Upper lobe of right lung (tissue), 1 donor: ENCODE results near the gene ZNF236. TPM values are rescaled to one million over a fixed set of nuclear protein-coding genes. Genes with fewer than 3 reads are reported as not detected.
A peak's percentile ranks its signal among the peaks of the same experiment; 100 is the strongest.

Source experiments
- ATAC-seq: fragments of 200-7000 bp; cut with Tn5 transposase; one replicate; pipeline ENCODE4 v1.9.1; 2020; ENCODE audit warnings: mild to moderate bottlenecking, moderate library complexity
- DNase-seq: peaks from one replicate; pipeline ENCODE4 v3.0.0-alpha.2; 2020
- H3K27ac ChIP-seq: fragments of 200-600 bp; one replicate; pipeline ENCODE4 v1.8.0; 2022
- H3K27me3 ChIP-seq: fragments of 200-600 bp; one replicate; pipeline ENCODE4 v1.8.0; 2022; ENCODE audit warnings: mild to moderate bottlenecking
- H3K36me3 ChIP-seq: fragments of 200-600 bp; one replicate; pipeline ENCODE4 v1.8.0; 2022
- H3K4me1 ChIP-seq: fragments of 200-600 bp; one replicate; pipeline ENCODE4 v1.8.0; 2022
- H3K4me3 ChIP-seq: fragments of 200-600 bp; one replicate; pipeline ENCODE4 v1.8.0; 2022; ENCODE audit warnings: mild to moderate bottlenecking
- H3K9me3 ChIP-seq: fragments of 200-600 bp; one replicate; pipeline ENCODE4 v1.8.0; 2022
- CTCF ChIP-seq: fragments of 200-600 bp; IDR thresholded peaks from one replicate; pipeline ENCODE4 v1.8.0; 2022; ENCODE audit warnings: antibody characterized with exemption
- intact Hi-C: fragments of 100-400 bp; cut with DNase I; formaldehyde crosslinking; loops from one replicate; pipeline ENCODE4 v1.11.0; 2022
- total RNA-seq: library from RNA; stranded (reverse); fragmentation: NEBNext Ultra II Directional; extraction: Animal tissue kit (Norgen Biotek cat#: 25700); gene quantifications from one replicate; pipeline ENCODE4 v1.2.1, GENCODE V29; 2021
- donor health status: DM: no; HTN: yes; CAD: no; lungs with severe emphysema.

ZNF236 gene
- total RNA-seq, 1 donor from 2014 or later = 14.9 TPM

GRCh38 chr18:76974386-76974785 is 152.0 kb downstream of the ZNF236 start:
- intact Hi-C loops = no loop called here
- H3K4me1 ChIP-seq = no peaks in the 10 kb centered on the region
- DNase-seq (no peak), ATAC-seq (no peak)
- H3K27ac ChIP-seq = no peak overlapping the region
- peaks cover under 1% of the 10 kb centered on the region for H3K36me3 ChIP-seq
- no peak overlapping the region for H3K4me3 ChIP-seq
- H3K9me3 ChIP-seq = no peaks in the 10 kb centered on the region
- H3K27me3 ChIP-seq = no peaks in the 10 kb centered on the region
- TF ChIP-seq CTCF = no peak

- Histone ChIP-seq H3K4me1 (no peaks in the 10 kb centered on the region), H3K36me3 (no peaks in the 10 kb centered on the region), H3K9me3 (no peaks in the 10 kb centered on the region), H3K4me3 (no peak overlapping the region), H3K27ac (no peak overlapping the region), H3K27me3 (no peaks in the 10 kb centered on the region)
- ATAC-seq = no peak
- intact Hi-C loops = no loop called here
- peak; percentile 41 for DNase-seq
- TF ChIP-seq CTCF = no peak
Observed at GRCh38 chr18:76975577-76976110, 153.3 kb downstream of the ZNF236 start.

- H3K4me1 ChIP-seq = no peaks in the 10 kb centered on the region
- intact Hi-C loops = no loop called here
- peak; percentile 67 for DNase-seq
- no peak for TF ChIP-seq CTCF
- peak overlapping the region; percentile 18 for H3K4me3 ChIP-seq
- peak; percentile 75 for ATAC-seq
- H3K9me3 ChIP-seq = no peaks in the 10 kb centered on the region
- H3K36me3 ChIP-seq = no peaks in the 10 kb centered on the region
- no peaks in the 10 kb centered on the region for H3K27me3 ChIP-seq
- H3K27ac ChIP-seq = no peak overlapping the region
Observed at GRCh38 chr18:76977108-76977621, 154.8 kb downstream of the ZNF236 start.

- no peaks in the 10 kb centered on the region for H3K4me1 ChIP-seq
- DNase-seq = peak; percentile 44
- no peak for ATAC-seq
- no peaks in the 10 kb centered on the region for H3K9me3 ChIP-seq
- no peak overlapping the region for H3K4me3 ChIP-seq
- no peak for TF ChIP-seq CTCF
- intact Hi-C loops = no loop called here
- no peak overlapping the region for H3K27ac ChIP-seq
- no peaks in the 10 kb centered on the region for H3K36me3 ChIP-seq
- no peaks in the 10 kb centered on the region for H3K27me3 ChIP-seq
Observed at GRCh38 chr18:76977684-76978232, 155.4 kb downstream of the ZNF236 start.

- H3K27ac ChIP-seq = no peak overlapping the region
- no peaks in the 10 kb centered on the region for H3K27me3 ChIP-seq
- DNase-seq (no peak), ATAC-seq (no peak)
- H3K9me3 ChIP-seq = no peaks in the 10 kb centered on the region
- H3K4me1 ChIP-seq = peaks cover 4% of the 10 kb centered on the region
- intact Hi-C loops = no loop called here
- H3K4me3 ChIP-seq = no peak overlapping the region
- H3K36me3 ChIP-seq = no peaks in the 10 kb centered on the region
- TF ChIP-seq CTCF = no peak
Observed at GRCh38 chr18:76978616-76979015, 156.3 kb downstream of the ZNF236 start.
